Hypothalamus (tissue), 51 donors: Measurements from ENCODE around the gene CAMK2G.
"Not testable (repeated sequence)": the region's sequence is repeated elsewhere in the genome, so short reads cannot be mapped to it uniquely, and the experiment has no call there.

Experiments
- DNase-seq, 51 donors: peaks; one replicate each; lab custom pipeline; 2025; lab: John Stamatoyannopoulos, UW

CAMK2G gene

DNA sequence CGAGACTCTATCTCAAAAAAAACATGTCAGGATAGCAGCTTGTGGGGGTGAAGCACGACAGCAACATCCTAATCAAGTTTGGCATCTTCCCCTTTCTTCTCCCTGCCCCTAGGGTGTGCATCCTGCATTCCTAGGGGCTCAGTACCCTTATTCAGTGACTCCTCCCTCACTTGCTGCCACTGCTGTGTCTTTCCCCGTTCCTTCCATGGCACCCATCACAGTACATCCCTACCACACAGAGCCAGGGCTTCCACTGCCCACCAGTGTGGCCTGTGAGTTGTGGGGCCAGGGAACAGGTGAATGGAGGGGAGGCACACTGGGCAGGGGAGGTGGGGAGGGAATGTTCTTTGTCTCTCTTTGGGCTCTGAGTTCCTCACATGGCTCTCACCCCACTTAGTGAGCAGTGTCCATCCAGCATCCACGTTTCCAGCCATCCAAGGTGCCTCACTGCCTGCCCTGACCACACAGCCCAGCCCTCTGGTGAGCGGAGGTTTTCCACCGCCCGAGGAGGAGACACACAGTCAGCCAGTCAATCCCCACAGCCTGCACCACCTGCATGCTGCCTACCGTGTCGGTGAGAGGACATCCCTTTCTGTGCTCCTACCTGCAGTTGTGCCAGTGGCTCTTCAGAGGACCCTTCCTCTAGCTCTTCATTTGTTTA lies 74.3 kb downstream of the CAMK2G start:
- DNase-seq: no peak

GRCh38 chr10:73798927-73799560 lies 75.3 kb downstream of the CAMK2G start:
- no peak for DNase-seq

DNA sequence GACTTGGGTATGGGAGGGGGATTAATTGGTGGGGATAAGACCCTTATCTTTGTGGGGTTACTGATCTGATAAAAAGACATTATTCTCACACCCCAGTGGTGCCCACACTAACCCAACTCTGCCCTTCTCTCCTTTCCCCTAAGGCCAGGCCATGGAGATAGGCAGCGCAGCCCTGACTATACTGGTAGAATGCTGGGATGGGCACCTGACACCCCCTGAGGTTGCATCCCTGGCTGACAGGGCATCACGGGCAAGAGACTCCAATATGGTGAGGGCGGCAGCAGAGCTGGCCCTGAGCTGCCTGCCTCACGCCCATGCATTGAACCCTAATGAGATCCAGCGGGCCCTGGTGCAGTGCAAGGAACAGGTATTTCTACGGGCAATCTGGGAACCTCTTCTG lies 76.3 kb downstream of the CAMK2G start:
- DNase-seq: no peak

DNA sequence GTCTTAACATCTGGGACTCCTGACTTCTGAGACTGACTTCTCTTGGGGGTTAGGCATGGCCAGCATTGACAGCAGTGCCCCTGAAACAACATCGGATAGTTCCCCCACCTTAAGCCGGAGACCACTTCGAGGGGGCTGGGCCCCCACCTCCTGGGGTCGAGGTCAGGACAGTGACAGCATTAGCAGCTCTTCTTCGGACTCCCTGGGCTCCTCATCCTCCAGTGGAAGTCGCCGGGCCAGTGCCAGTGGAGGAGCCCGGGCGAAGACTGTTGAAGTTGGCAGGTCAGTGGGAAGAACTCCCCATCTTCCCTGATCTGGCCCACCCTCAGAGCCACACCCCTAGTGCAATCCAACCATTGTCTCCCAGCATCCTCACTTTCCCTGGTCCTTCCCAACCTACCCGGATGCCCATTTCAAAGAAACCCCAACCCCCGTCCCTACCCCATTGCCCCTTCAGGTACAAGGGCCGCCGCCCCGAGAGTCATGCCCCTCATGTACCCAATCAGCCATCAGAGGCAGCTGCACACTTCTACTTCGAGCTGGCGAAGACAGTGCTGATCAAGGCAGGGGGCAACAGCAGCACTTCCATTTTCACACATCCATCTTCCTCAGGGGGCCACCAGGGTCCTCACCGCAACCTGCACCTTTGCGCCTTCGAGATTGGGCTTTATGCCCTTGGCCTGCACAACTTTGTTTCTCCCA lies 76.9 kb downstream of the CAMK2G start:
- no peak for DNase-seq

- no peak for DNase-seq
Measured at GRCh38 chr10:73796766-73797165, 77.6 kb downstream of the CAMK2G start.

DNA sequence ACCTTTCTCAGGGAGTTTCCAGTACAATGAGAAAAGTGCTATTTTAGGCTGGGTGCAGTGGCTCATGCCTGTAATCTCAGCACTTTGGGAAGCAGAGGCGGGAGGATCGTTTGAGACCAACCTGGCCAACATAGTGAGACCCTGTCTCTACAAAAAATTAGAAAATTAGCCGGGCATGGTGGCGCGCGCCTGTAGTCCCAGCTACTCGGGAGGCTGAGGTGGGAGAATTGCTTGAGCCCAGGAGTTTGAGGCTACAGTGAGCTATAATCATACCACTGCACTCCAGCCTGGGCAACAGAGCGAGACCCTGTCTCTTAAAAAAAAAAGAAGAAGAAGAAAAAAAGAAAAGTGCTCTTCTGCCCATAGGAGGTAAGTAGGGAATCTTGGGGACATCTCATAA lies 78.3 kb downstream of the CAMK2G start:
- not testable (repeated sequence) for DNase-seq

DNA sequence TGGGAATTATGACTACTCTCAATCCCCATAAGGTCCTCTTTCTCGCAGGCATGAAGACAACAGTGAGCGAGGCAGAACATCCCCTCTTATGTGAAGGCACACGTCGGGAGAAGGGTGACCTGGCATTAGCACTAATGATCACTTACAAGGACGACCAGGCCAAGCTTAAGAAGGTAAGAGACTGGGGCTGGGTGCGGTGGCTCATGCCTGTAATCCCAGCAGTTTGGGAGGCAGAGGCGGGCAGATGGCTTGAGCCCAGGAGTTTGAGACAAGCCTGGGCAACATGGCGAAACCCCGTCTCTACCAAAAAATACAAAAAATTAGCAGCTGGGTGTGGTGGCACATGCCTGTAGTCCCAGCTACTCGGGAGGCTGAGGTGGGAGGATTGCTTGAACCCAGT lies 78.9 kb downstream of the CAMK2G start:
- not testable (repeated sequence) for DNase-seq

DNA sequence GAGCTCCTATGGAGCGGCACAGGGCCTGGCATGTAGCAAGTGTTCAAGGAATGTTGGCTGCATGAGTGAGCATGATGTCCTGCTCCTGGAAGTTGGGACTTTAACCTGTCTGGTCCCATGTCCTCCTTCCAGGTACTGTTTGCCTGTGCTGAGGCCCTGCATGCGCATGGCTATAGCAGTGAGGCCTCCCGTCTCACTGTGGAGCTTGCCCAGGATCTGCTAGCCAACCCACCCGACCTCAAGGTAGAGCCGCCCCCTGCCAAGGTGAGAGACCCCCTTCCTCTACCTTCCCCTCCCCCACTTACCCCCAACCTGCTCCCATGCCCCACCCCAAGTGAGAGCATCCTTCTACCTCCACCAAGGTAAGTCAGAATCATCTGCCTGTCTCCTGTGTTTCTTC lies 80.9 kb downstream of the CAMK2G start:
- DNase-seq: no peak

- DNase-seq: no peak
Measured at GRCh38 chr10:73791871-73792400, 82.4 kb downstream of the CAMK2G start.

- no peak for DNase-seq
Measured at GRCh38 chr10:73790886-73791625, 83.3 kb downstream of the CAMK2G start.

- DNase-seq: no peak
Measured at GRCh38 chr10:73789659-73790055, 84.7 kb downstream of the CAMK2G start.

GRCh38 chr10:73788864-73789658 lies 85.3 kb downstream of the CAMK2G start:
- DNase-seq: no peak

- DNase-seq: not testable (repeated sequence)
Measured at GRCh38 chr10:73787031-73787800, 87.1 kb downstream of the CAMK2G start.

DNA sequence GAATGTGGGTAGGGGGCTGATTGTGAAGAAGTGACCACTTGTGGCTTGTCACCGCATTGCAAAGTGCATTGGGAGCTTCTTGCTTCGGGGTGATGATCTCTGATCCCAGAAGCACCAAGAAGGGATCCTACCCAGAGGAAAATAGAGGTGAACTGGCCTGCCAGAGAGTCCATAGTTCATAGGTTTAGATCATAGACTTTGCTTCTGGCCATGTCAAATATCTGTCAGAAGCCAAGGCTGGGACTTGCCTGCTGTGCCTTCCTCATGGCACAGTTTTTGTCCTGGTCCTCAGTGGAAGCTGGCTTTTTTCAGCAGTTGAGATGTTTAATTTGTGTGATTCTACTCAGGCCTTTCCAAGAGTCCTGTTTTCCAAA lies 87.9 kb downstream of the CAMK2G start:
- no peak for DNase-seq

GRCh38 chr10:73785721-73786511 lies 88.4 kb downstream of the CAMK2G start:
- peak in 5 of 51 donors; percentile 2 to 50 (median 34) for DNase-seq

- peak; percentile 50 to 98 (median 91) for DNase-seq
Measured at GRCh38 chr10:73785211-73785720, 89.1 kb downstream of the CAMK2G start, which contains the start of gene ZSWIM8. Gene ZSWIM8 (plus strand): TSS chr10:73785606. CDS start chr10:73785879, 273 bp downstream.

DNA sequence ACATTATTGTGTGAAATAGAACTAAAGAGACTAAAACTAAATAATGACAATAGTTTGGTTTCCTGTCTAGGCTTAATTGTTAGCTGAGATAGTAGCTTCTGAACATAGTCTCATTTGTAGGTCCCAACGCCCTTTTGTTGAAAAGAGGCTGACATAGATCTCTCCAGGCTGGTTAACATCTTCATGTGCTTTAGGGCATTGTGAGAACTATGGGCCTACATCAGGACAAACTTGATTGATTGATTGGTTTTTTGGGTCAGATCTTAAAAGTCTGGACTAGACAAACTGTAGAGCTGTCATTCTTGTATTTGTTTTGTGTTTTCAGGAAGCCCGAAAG lies 91.6 kb downstream of the CAMK2G start:
- DNase-seq: no peak
